ENCODE measurements around the gene TICAM2. TPM values are rescaled to one million over a fixed set of nuclear protein-coding genes. Genes with fewer than 3 reads are reported as not detected.

The TICAM2 gene
- total and polyA plus RNA-seq, 10 of the 15 experiments (the other 5 are each of a cell fraction or from before 2014, with no cell fraction given): 0.14 to 7.0 (median 2.9) TPM

DNA sequence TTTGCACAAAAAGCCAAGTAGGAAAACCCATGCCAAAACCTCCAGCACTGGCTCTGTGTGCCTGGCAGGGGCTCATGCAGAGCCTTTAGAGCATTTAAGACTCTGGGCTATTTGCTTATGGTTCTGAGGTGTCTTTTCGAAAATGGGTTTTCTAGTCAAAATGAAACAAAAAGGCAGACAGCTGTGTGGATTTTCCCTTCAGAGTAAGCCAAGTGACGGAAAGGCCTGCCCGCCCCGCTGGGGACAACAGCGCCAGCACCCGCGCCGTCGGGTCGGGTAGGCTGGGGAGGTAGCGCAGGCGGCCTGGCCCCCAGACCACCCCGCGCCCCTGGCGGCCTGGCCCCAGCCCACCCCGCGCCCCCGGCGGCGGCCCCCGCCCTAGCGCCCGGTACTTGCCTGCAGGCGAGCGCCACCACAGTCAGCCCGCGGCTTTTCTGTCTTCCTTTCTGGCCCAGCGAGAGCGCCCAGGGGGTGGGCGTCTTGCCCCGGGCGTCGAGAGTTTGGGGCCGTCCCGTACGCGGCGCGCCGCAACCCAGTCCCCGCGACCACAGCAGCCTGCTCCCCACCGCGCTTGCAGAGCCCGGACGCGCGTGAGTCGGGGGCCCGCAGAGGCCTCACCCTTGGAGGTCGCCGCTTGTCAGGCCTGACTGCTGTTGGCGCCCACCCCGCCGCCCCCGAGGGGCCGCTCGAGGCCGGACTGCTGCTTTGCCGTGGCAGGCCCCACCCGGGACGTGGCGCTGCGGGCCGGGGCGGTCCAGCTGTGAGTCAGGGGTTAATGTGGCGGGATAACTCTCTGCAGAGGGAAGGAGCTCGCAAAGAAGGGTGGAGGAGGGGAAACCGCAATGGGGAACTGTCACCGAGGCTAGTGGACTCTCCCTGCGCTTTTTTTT, at the start of gene TICAM2 (continued):
- TF ChIP-seq IKZF2 (IDR thresholded peaks at IDR 0.05) (peak in 1 of 2 experiments; percentile 46; a peak in 2 of 4 replicates), NRF1 (conservative IDR thresholded peaks at IDR 0.05; ENCODE audit: low read depth, low read length) (no peak), MTA2 (IDR thresholded peaks at IDR 0.05; ENCODE audit: low read depth) (no peak; the same call in 1 of the 2 replicates), MTA3 (IDR thresholded peaks at IDR 0.05; ENCODE audit: borderline replicate concordance, low read length) (no peak; the same call in 1 of the 2 replicates), STAT1 (conservative IDR thresholded peaks at IDR 0.05) (no peak), SMC3 (IDR thresholded peaks at IDR 0.05; ENCODE audit: borderline replicate concordance, low read length) (no peak), CEBPB (IDR thresholded peaks at IDR 0.05; ENCODE audit: borderline replicate concordance in 1 of 2, low read depth in 2 of 2, low read length in 2 of 2) (no peak), RBBP5 (conservative IDR thresholded peaks at IDR 0.05) (no peak), CHD4 (IDR thresholded peaks at IDR 0.05) (no peak), SMAD1 (IDR thresholded peaks at IDR 0.05; ENCODE audit: low read depth, partially characterized antibody) (no peak), ETV6 (conservative IDR thresholded peaks at IDR 0.05 in 1 of 2, IDR thresholded peaks at IDR 0.05 in 1 of 2; ENCODE audit: borderline replicate concordance in 1 of 2, low read depth in 1 of 2) (peak in 1 of 2 experiments; percentile 64; a peak in 1 of 4 replicates), BHLHE40 (IDR thresholded peaks at IDR 0.05; ENCODE audit: borderline replicate concordance in 1 of 2, low read depth in 2 of 2, low read length in 1 of 2) (peak; percentile 12 to 50; a peak in 2 of 4 replicates), WRNIP1 (IDR thresholded peaks at IDR 0.05; ENCODE audit: borderline replicate concordance, low read depth, low read length) (no peak), NFXL1 (IDR thresholded peaks at IDR 0.05; ENCODE audit: borderline replicate concordance) (no peak), MEF2A (IDR thresholded peaks at IDR 0.05; ENCODE audit: insufficient read depth, low read depth, low read length) (peak; percentile 80), NFYA (IDR thresholded peaks at IDR 0.05; ENCODE audit: borderline replicate concordance, low read depth, low read length) (no peak)
- TF ChIP-seq, protein P1, sequence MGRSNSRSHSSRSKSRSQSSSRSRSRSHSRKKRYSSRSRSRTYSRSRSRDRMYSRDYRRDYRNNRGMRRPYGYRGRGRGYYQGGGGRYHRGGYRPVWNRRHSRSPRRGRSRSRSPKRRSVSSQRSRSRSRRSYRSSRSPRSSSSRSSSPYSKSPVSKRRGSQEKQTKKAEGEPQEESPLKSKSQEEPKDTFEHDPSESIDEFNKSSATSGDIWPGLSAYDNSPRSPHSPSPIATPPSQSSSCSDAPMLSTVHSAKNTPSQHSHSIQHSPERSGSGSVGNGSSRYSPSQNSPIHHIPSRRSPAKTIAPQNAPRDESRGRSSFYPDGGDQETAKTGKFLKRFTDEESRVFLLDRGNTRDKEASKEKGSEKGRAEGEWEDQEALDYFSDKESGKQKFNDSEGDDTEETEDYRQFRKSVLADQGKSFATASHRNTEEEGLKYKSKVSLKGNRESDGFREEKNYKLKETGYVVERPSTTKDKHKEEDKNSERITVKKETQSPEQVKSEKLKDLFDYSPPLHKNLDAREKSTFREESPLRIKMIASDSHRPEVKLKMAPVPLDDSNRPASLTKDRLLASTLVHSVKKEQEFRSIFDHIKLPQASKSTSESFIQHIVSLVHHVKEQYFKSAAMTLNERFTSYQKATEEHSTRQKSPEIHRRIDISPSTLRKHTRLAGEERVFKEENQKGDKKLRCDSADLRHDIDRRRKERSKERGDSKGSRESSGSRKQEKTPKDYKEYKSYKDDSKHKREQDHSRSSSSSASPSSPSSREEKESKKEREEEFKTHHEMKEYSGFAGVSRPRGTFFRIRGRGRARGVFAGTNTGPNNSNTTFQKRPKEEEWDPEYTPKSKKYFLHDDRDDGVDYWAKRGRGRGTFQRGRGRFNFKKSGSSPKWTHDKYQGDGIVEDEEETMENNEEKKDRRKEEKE (IDR thresholded peaks at IDR 0.05): no peak
- TF ChIP-seq, protein P2, sequence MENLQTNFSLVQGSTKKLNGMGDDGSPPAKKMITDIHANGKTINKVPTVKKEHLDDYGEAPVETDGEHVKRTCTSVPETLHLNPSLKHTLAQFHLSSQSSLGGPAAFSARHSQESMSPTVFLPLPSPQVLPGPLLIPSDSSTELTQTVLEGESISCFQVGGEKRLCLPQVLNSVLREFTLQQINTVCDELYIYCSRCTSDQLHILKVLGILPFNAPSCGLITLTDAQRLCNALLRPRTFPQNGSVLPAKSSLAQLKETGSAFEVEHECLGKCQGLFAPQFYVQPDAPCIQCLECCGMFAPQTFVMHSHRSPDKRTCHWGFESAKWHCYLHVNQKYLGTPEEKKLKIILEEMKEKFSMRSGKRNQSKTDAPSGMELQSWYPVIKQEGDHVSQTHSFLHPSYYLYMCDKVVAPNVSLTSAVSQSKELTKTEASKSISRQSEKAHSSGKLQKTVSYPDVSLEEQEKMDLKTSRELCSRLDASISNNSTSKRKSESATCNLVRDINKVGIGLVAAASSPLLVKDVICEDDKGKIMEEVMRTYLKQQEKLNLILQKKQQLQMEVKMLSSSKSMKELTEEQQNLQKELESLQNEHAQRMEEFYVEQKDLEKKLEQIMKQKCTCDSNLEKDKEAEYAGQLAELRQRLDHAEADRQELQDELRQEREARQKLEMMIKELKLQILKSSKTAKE (IDR thresholded peaks at IDR 0.05; ENCODE audit: low read depth, poor library complexity, severe bottlenecking): peak; percentile 64
- TF ChIP-seq, protein P3, sequence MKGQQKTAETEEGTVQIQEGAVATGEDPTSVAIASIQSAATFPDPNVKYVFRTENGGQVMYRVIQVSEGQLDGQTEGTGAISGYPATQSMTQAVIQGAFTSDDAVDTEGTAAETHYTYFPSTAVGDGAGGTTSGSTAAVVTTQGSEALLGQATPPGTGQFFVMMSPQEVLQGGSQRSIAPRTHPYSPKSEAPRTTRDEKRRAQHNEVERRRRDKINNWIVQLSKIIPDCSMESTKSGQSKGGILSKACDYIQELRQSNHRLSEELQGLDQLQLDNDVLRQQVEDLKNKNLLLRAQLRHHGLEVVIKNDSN (IDR thresholded peaks at IDR 0.05; ENCODE audit: borderline replicate concordance, extremely low read length, insufficient read depth, low read depth, low read length): no peak

Measured in GM12878 (cell line).